Gastrocnemius medialis (tissue), 4 donors: Measurements from ENCODE around the gene PLD5.

Experiments
- CTCF ChIP-seq, 5 experiments: fragments of 450-650 bp in 3 of 5; fragments of 200-600 bp in 2 of 5; sonication (generic) in 2 of 5; IDR thresholded peaks in 4 of 5; conservative IDR thresholded peaks in 1 of 5; 1 replicate in 4 of 5; 2 replicates in 1 of 5; pipeline ENCODE4 v1.5.1; 2016 to 2019; ENCODE audit warnings: antibody characterized with exemption in 5 of 5, mild to moderate bottlenecking in 3 of 5, moderate library complexity in 3 of 5
- POLR2A ChIP-seq, 2 donors: fragments of 450-650 bp; IDR thresholded peaks; one replicate each; pipeline ENCODE4 v1.6.1; 2017; ENCODE audit warnings: antibody characterized with exemption in 2 of 2, mild to moderate bottlenecking in 2 of 2, moderate library complexity in 2 of 2

GRCh38 chr1:242523719-242524570 is 552 bp downstream of the PLD5 start:
- TF ChIP-seq CTCF (IDR thresholded peaks at IDR 0.05 in 4 of 5, conservative IDR thresholded peaks at IDR 0.05 in 1 of 5) (no peak), POLR2A (IDR thresholded peaks at IDR 0.05) (no peak)
